D341Med (cell line): Measurements from ENCODE around the gene PMS2.
"Not testable (repeated sequence)": the region's sequence is repeated elsewhere in the genome, so short reads cannot be mapped to it uniquely, and the experiment has no call there.

Experiments
- DNase-seq: peaks from one replicate; pipeline ENCODE4 v3.0.0; 2012; ENCODE audit warnings: low spot score

The PMS2 gene, protein sequence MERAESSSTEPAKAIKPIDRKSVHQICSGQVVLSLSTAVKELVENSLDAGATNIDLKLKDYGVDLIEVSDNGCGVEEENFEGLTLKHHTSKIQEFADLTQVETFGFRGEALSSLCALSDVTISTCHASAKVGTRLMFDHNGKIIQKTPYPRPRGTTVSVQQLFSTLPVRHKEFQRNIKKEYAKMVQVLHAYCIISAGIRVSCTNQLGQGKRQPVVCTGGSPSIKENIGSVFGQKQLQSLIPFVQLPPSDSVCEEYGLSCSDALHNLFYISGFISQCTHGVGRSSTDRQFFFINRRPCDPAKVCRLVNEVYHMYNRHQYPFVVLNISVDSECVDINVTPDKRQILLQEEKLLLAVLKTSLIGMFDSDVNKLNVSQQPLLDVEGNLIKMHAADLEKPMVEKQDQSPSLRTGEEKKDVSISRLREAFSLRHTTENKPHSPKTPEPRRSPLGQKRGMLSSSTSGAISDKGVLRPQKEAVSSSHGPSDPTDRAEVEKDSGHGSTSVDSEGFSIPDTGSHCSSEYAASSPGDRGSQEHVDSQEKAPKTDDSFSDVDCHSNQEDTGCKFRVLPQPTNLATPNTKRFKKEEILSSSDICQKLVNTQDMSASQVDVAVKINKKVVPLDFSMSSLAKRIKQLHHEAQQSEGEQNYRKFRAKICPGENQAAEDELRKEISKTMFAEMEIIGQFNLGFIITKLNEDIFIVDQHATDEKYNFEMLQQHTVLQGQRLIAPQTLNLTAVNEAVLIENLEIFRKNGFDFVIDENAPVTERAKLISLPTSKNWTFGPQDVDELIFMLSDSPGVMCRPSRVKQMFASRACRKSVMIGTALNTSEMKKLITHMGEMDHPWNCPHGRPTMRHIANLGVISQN

GRCh38 chr7:6008668-6009611, at the start of gene PMS2, which contains the start of gene AIMP2:
PMS2 (minus strand) TSS chr7:6009049; CDS start chr7:6009019, 30 bp downstream.
AIMP2 (plus strand) TSS chr7:6009272; CDS start chr7:6009364, 92 bp downstream.
- DNase-seq: peak; percentile 98

GRCh38 chr7:6057316-6058129, 48.7 kb upstream of the PMS2 start:
- no peak for DNase-seq

GRCh38 chr7:6056616-6057015, 47.8 kb upstream of the PMS2 start:
- no peak for DNase-seq

GRCh38 chr7:6051185-6051584, 42.3 kb upstream of the PMS2 start:
- DNase-seq: not testable (repeated sequence)

DNA sequence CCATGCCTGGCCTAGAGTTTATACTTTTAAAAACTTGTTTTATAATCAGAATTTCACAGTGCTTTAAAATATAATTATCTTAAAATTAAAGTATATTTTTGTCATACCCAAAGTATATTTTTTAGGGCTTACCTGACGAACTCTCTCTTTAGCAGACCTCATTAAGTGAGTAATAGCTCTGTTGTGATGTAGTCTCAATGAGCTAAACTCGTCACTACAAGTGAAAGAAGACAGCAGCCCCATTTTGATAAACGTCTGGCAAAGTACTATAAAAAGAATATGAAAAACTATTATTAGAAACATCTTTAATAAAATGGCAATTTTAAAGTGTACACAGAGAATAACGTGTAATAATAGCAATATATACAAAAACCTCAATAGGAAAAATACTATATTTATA, 40.9 kb upstream of the PMS2 start:
- no peak for DNase-seq

DNA sequence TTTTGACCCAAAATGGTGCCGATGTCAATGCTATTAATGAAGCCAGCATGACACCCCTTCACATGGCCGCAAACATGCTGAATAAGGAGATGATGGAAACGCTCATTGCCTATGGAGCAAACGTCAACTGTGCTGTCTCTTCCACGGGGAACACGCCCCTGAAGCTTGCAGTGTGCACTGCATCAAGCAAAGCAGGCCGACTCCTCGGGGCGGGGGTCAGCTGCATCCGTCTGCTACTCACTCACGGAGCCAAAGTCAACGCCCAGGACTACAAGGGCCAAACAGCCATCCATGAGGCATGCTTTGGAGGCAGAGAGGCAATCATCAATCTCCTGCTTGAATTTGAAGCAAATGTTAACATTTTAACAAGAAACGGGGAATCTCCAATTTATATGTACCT, 26.8 kb upstream of the PMS2 start:
- DNase-seq: no peak

- no peak for DNase-seq
These were observed 26.3 kb upstream of the PMS2 start for GRCh38 chr7:6035165-6035564.

DNA sequence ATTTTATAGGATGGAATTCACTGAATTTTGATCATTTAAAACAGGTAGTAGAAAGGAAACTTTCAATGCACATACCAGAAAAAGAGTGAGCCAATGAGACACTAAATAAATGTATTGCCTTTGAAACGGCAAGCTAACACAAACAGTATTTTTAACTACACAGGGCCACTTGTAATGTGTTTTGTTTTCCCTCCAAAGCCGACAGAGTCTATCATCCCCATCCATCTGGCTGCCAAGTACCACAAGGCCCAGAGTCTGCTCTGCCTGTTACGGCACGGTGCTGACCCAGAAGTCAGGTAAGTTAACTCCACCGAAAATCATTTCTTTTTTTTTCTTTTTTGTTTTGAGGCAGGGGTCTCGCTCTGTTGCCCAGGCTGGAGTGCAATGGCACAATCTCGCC, 23.8 kb upstream of the PMS2 start:
- DNase-seq: no peak

GRCh38 chr7:6032167-6032566, 23.3 kb upstream of the PMS2 start:
- DNase-seq: no peak

DNA sequence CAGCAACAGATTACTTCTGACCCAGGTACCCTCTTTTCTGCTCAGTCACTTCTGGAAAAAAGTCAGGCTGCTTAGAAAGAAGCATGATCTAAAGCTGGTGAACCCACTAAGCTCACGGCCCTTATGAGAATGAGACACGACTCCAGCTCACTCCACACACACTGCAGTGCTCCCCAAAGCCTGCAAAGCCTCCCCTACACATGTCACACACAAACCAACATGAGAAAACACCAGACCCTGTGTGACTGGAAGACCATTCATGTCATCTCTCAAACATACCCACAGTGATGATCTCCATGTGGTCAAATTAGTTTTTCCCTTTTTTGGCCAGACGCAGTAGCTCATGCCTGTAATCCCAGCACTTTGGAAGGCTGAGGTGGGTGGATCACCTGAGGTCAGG, 22.7 kb upstream of the PMS2 start:
- DNase-seq: no peak

- no peak for DNase-seq
These were observed 22.1 kb upstream of the PMS2 start, which contains the start of gene ANKRD61 for GRCh38 chr7:6030988-6031387. ANKRD61 (plus strand) TSS chr7:6031376; CDS start chr7:6031376, 0 bp downstream.

GRCh38 chr7:6028563-6028962, 19.7 kb upstream of the PMS2 start:
- DNase-seq: no peak

DNA sequence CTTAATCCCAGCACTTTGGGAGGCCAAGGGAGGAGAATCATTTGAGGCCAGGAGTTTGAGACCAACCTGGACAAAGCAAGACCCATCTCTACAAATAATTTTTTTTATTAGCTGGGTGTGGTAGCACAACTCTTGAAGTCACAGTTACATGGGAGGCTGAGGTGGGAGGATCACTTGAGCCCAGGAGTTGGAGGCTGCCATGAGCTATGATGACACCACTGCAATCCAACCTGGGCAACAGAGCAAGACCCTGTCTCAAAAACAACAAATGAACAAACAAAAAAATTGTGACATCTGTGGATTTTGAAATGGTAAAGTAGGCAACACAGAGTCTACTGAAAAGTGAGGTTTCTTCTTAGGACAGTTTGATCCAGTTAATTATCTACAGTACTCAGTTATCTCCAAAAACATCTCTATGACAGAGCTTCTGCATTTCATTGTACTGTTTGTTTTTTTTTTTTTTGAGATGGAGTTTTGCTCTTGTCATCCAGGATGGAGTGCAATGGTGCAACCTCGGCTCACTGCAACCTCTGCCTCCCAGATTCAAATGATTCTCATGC, 19.0 kb upstream of the PMS2 start:
- no peak for DNase-seq

GRCh38 chr7:6026820-6027311, 18.0 kb upstream of the PMS2 start:
- no peak for DNase-seq

DNA sequence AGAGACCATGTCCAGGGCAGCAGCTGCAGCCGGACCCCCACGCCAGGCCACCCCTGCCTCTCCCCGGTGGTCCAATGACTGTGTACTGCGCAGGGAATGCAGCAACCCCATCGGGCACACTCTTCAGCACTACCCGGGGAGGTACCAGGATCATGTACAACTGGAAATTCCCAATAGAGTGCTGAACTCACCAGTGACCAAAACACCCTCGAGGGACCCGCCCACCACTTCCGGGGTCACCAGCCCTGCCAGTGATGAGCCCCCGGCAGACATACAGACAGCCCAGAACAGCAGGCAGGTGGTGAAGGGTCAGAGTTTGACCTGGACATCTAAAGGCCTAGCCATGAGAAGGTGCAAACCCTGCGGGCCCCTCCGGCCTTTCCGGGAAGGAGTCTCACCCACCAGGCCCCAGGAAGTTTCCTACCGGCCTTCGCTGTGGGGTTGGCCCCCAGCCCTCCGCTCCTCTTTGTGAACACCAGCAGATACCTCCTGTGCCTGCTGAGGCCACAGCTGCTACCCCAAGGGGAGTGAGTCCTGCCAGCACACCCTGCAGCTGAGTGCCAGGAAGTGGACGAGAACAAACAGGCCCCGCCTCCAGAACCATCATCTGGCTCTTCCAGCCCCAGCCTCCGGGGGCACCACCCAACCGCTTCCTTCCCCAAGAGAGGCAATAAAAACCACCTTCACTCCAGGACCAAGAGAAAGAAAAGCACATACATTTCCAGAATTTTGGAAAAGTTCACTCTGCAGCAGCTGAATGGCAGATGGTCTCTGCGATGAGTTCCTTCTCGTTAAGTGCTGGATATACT, 17.4 kb upstream of the PMS2 start:
- peak; percentile 80 for DNase-seq

- DNase-seq: no peak
These were observed 15.2 kb upstream of the PMS2 start for GRCh38 chr7:6023974-6024435.

GRCh38 chr7:6022707-6023106, 13.9 kb upstream of the PMS2 start:
- DNase-seq: no peak

- DNase-seq: no peak
These were observed 11.8 kb upstream of the PMS2 start for GRCh38 chr7:6020371-6021286.

DNA sequence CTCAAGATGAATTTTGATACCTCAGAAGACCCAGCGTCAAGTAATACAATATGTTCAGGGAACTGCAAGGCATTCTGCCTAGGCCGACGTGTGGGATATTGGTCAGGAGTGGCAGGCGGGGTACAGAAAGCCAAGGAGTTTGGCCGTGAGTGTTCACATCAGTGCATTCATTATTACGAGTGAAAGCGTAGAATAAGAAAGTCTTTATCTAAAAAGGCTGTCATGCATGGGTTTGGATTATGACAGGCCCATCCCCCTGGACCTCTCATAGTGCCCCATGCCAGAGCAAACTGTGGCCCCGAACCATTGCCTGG, 7.8 kb upstream of the PMS2 start:
- DNase-seq: no peak
